GM12801 (cell line): ENCODE data around the gene BTBD9.

Experiments
- TF ChIP-seq, protein P1 (sequence below): IDR thresholded peaks from one replicate; pipeline ENCODE4 v1.5.1; 2011; ENCODE audit warnings: control low read depth; ENCODE audit not compliant: insufficient read length; ENCODE audit errors: extremely low read depth

The BTBD9 gene

DNA sequence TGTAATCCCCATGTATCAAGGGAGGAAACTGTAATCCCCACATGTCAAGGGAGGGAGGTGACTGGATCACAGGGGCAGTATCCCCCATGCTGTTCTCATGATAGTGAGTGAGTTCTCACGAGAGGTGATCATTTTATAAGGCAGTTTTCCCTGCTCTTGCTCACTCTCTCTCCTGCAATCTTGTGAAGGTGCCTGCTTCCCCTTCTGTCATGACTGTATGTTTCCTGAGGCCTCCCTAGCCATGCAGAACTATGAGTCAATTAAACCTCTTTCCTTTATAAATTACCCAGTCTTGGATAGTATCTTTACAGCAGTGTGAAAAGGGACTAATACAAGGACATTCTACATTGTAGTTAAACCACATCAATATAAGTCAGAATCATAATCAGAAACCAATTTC is 112.4 kb downstream of the BTBD9 start:
- TF ChIP-seq, protein P1, sequence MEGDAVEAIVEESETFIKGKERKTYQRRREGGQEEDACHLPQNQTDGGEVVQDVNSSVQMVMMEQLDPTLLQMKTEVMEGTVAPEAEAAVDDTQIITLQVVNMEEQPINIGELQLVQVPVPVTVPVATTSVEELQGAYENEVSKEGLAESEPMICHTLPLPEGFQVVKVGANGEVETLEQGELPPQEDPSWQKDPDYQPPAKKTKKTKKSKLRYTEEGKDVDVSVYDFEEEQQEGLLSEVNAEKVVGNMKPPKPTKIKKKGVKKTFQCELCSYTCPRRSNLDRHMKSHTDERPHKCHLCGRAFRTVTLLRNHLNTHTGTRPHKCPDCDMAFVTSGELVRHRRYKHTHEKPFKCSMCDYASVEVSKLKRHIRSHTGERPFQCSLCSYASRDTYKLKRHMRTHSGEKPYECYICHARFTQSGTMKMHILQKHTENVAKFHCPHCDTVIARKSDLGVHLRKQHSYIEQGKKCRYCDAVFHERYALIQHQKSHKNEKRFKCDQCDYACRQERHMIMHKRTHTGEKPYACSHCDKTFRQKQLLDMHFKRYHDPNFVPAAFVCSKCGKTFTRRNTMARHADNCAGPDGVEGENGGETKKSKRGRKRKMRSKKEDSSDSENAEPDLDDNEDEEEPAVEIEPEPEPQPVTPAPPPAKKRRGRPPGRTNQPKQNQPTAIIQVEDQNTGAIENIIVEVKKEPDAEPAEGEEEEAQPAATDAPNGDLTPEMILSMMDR: no peak

DNA sequence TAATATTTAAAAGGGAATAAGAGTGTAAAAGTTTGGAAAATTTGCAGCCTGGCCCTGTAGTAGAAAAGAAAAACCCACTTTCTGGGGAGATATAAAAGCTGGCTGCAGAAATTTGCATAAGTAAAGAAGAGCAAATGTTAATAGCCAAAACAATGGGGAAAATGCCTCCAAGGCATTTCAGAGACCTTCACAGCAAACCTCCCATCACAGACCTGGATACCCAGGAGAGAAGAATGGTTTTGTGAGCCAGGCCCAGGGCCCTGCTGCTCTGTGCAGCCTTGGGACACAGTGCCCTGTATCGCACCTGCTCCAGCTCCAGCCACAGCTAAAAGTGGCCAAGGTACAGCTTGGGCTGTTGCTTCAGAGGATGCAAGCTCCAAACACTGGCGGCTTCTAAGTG is 113.8 kb downstream of the BTBD9 start:
- TF ChIP-seq, protein P1: no peak

DNA sequence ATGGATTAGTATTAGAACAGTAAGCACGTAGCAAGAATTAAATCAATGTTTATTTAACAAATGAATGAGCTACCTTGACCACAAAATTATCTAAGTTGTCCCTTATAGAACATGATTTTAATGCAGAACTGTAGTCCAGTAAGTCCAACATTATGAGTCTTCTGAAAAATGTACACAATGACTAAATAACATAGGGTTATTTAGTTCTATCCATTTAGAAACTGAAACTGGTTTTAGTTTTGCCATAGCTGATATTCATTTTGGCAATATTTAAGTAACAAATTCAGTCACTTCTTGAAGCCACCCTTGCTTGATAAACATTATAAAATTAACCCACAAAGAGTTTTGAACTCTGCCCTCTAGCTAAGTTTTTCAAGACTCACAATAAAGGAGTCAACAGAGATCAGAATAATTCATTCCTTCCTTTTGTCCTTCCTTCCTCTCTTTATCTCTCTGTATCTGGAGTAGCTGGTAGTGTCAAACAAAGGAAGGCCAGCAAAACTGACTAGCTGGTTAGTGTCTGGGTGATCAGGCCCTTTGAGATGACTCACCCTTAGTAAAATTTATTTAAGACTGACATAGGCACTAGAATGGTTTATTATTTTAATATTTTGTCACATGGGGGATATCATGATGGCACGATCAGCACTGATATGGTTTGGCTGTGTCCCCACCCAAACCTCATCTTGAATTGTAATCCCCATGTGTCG is 115.1 kb downstream of the BTBD9 start:
- TF ChIP-seq, protein P1: no peak

DNA sequence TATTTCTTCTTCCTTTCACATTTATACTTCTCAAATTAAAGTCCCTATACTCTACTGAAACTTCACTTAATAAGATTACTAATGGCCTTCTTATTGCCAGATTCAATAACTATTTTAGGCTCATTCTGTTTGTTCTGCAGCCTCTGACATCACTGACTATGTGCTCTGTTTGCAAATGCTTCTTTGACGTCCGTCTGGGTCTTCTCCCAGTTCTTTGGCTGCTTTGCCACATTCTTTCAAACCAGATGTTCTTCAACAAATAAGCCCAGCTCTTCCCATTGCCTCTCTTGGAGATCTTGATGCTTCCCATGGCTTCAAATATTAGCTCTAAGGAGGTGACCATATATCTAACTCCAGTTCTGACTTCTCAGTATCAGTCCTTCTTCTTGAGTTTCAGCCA is 117.4 kb downstream of the BTBD9 start:
- TF ChIP-seq, protein P1: no peak

DNA sequence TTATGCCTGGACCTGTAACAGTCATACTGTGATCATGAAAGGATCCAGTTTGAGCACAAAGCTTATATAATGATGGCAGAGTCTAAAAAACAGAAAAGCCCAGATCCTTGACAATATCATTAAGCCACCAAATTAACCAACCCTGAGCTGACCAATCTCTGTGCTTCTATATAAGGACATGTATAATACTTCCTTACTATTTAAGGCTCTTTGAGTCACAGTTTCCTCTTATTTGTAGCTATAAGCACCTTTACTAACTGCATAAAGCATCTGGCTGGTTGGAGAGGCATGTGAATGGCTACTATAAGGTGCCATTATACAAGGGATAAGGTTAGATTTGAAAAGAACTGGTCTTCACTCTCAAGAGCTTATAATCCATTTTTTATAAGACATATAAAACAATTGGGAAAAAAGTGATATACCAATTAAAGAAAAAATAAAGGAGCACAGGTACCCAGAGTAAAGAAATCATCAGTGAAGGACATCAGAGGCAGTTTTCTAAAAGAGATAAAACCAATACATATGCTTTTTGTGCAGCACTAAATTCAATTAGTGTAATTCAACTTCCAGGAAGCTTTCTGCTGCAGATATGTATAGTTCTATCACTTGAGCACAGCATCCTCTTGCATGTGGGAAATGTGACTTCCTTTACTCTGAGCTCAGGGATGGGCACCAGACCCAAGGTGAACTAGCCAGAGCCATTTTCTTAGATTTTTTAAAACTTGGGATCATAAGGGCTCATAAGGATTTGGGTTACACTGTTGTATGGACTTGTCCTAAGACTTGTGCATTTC is 121.0 kb downstream of the BTBD9 start:
- TF ChIP-seq, protein P1: no peak

DNA sequence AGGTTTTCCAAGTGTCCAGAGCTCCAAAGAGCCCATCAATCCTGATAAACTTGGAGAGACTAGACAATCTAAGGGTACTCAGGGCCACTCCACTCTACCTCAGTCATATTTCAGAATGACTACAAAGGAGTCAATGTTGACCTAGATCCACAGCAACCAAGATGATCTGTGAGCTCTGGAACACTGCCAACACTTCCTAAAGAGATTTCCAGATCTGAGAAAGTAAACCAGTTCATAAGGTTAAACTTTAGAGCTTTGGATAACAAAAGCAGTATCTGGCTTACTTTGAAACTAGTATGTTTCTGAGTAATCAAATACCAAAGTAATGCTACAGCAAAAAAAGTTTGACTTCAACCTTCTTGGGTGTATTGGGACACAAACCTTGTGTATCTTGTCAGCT is 122.7 kb downstream of the BTBD9 start:
- TF ChIP-seq, protein P1: no peak

DNA sequence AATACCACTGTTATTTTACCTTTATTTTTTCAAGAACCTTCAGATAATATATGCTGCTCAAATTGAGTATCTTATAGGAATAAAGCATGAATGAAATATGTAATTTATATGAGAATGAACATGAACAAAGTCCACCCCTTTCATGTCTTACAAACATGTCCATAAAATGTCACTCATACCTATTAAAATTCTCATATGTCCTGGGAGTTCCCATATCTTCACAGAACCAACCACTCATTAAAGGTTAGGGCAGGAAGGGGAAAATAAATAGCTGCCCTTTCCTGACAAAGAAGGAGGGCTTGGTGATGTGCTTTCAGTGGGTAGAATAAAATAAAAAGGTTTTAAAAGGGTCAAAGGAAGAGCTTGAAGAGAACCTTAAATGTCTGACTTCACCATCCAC is 125.3 kb downstream of the BTBD9 start:
- TF ChIP-seq, protein P1: no peak
